ENCODE results near the gene CAPRIN1.
"Not testable (repeated sequence)": the region's sequence is repeated elsewhere in the genome, so short reads cannot be mapped to it uniquely, and the experiment has no call there.

The CAPRIN1 gene

DNA sequence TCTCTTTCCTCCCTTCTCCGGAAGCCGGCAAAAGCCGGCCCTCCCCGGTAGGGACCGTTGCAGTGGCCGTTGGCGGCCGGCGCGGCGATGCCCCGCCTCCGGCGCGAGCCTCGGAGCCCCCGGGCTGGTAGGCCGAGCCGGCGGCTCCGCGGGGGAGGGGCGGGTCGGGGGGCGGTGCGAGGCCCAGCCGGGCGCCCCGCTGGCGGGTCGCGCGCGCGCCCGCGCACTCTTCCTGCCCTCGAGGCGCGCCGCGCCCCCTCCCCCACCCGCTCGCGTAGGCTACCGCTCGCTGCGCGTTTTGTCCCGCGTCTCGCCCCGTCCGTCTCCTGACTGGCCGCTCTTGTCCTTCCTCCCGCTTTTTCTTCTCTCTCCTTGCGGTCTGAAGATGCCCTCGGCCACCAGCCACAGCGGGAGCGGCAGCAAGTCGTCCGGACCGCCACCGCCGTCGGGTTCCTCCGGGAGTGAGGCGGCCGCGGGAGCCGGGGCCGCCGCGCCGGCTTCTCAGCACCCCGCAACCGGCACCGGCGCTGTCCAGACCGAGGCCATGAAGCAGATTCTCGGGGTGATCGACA lies 591 bp downstream of the CAPRIN1 start:
- Histone ChIP-seq H3K79me2 (ENCODE audit: control insufficient read depth, insufficient read depth, low read length, poor library complexity) (peaks cover 25% of the 10 kb centered on the region), H3K27me3 (ENCODE audit: insufficient read depth, low read length) (no peaks in the 10 kb centered on the region), H2BK12ac (ENCODE audit: low read length) (no peak overlapping the region), H3K18ac (ENCODE audit: low read length) (peak overlapping the region; percentile 94), H3K79me1 (ENCODE audit: low read length) (peaks cover 23% of the 10 kb centered on the region), H4K8ac (ENCODE audit: low read depth, low read length) (peak overlapping the region; percentile 87), H3K36me3 (ENCODE audit: control insufficient read depth in 1 of 2, insufficient read depth in 2 of 2, low read length in 2 of 2) (peaks cover 5 to 9% of the 10 kb centered on the region in 2 experiments), H2BK5ac (ENCODE audit: low read depth, low read length, poor library complexity) (peak overlapping the region; percentile 91), H3K14ac (ENCODE audit: low read length) (peak overlapping the region; percentile 97), H3K9ac (ENCODE audit: low read length) (peak overlapping the region; percentile 87), H3K9me3 (ENCODE audit: insufficient read depth, low read depth, low read length) (no peaks in the 10 kb centered on the region), H3K23ac (ENCODE audit: low read length) (no peak overlapping the region), H3K4me3 (ENCODE audit: low read depth, low read length) (peak overlapping the region; percentile 89), H4K12ac (ENCODE audit: low read depth, low read length) (peak overlapping the region; percentile 87), H2BK120ac (ENCODE audit: insufficient read depth, low read length, poor library complexity) (peak overlapping the region; percentile 67), H3K4ac (ENCODE audit: low read depth, low read length) (peak overlapping the region; percentile 51), H3K4me2 (ENCODE audit: low read length) (peak overlapping the region; percentile 61), H4K91ac (ENCODE audit: low read depth, low read length) (peak overlapping the region; percentile 100), H3K4me1 (ENCODE audit: control insufficient read depth in 1 of 2, insufficient read depth in 2 of 2, low read length in 2 of 2) (peaks cover 0 to 4% of the 10 kb centered on the region in 2 experiments), H3K27ac (ENCODE audit: low read depth, low read length) (peak overlapping the region; percentile 100), H2AK5ac (ENCODE audit: low read length) (peak overlapping the region; percentile 95), H2AFZ (ENCODE audit: insufficient read depth, low read length, poor library complexity) (peak overlapping the region; percentile 37)
- no CpG with 5 or more reads among the region's 82 CpGs for WGBS (ENCODE audit: extremely low coverage, insufficient coverage, insufficient read length)
- DNase-seq, result peak; percentile 77 to 91

GRCh38 chr11:34052608-34053160 lies 1.2 kb downstream of the CAPRIN1 start:
- Histone ChIP-seq H4K91ac (ENCODE audit: low read depth, low read length) (peak overlapping the region; percentile 95), H2AFZ (ENCODE audit: insufficient read depth, low read length, poor library complexity) (peak overlapping the region; percentile 37), H2BK12ac (ENCODE audit: low read length) (no peak overlapping the region), H3K4me2 (ENCODE audit: low read length) (peak overlapping the region; percentile 61), H2BK5ac (ENCODE audit: low read depth, low read length, poor library complexity) (peak overlapping the region; percentile 91), H3K9me3 (ENCODE audit: insufficient read depth, low read depth, low read length) (no peaks in the 10 kb centered on the region), H3K4me1 (ENCODE audit: control insufficient read depth in 1 of 2, insufficient read depth in 2 of 2, low read length in 2 of 2) (peaks cover 0 to 4% of the 10 kb centered on the region in 2 experiments), H3K79me1 (ENCODE audit: low read length) (peaks cover 23% of the 10 kb centered on the region), H3K4ac (ENCODE audit: low read depth, low read length) (peak overlapping the region; percentile 51), H2BK120ac (ENCODE audit: insufficient read depth, low read length, poor library complexity) (peak overlapping the region; percentile 67), H3K9ac (ENCODE audit: low read length) (peak overlapping the region; percentile 86), H3K18ac (ENCODE audit: low read length) (peak overlapping the region; percentile 94), H3K36me3 (ENCODE audit: control insufficient read depth in 1 of 2, insufficient read depth in 2 of 2, low read length in 2 of 2) (peaks cover 5 to 9% of the 10 kb centered on the region in 2 experiments), H3K23ac (ENCODE audit: low read length) (no peak overlapping the region), H3K27ac (ENCODE audit: low read depth, low read length) (peak overlapping the region; percentile 100), H3K4me3 (ENCODE audit: low read depth, low read length) (peak overlapping the region; percentile 89), H3K14ac (ENCODE audit: low read length) (peak overlapping the region; percentile 97), H4K12ac (ENCODE audit: low read depth, low read length) (peak overlapping the region; percentile 87), H2AK5ac (ENCODE audit: low read length) (peak overlapping the region; percentile 95), H3K27me3 (ENCODE audit: insufficient read depth, low read length) (no peaks in the 10 kb centered on the region), H4K8ac (ENCODE audit: low read depth, low read length) (peak overlapping the region; percentile 87), H3K79me2 (ENCODE audit: control insufficient read depth, insufficient read depth, low read length, poor library complexity) (peaks cover 25% of the 10 kb centered on the region)
- peak in 1 of 2 donors; percentile 27 for DNase-seq
- no CpG with 5 or more reads among the region's 40 CpGs for WGBS (ENCODE audit: extremely low coverage, insufficient coverage, insufficient read length)

- peak overlapping the region; percentile 100 for H3K27ac ChIP-seq (ENCODE audit: low read depth, low read length)
- H3K27me3 ChIP-seq (ENCODE audit: insufficient read depth, low read length), result no peaks in the 10 kb centered on the region
Observed at GRCh38 chr11:34053161-34053686, 1.7 kb downstream of the CAPRIN1 start.

GRCh38 chr11:34054351-34054750 lies 2.8 kb downstream of the CAPRIN1 start:
- H3K9ac ChIP-seq (ENCODE audit: low read length); H2BK12ac ChIP-seq (ENCODE audit: low read length); H4K91ac ChIP-seq (ENCODE audit: low read depth, low read length); H3K18ac ChIP-seq (ENCODE audit: low read length); H2AFZ ChIP-seq (ENCODE audit: insufficient read depth, low read length, poor library complexity); H3K27ac ChIP-seq (ENCODE audit: low read depth, low read length); H3K4me3 ChIP-seq (ENCODE audit: low read depth, low read length); H2AK5ac ChIP-seq (ENCODE audit: low read length); DNase-seq; H3K4me1 ChIP-seq (ENCODE audit: control insufficient read depth in 1 of 2, insufficient read depth in 2 of 2, low read length in 2 of 2); H4K12ac ChIP-seq (ENCODE audit: low read depth, low read length); H3K27me3 ChIP-seq (ENCODE audit: insufficient read depth, low read length); H3K9me3 ChIP-seq (ENCODE audit: insufficient read depth, low read depth, low read length); H3K14ac ChIP-seq (ENCODE audit: low read length); H2BK5ac ChIP-seq (ENCODE audit: low read depth, low read length, poor library complexity); H3K23ac ChIP-seq (ENCODE audit: low read length); H4K8ac ChIP-seq (ENCODE audit: low read depth, low read length); H2BK120ac ChIP-seq (ENCODE audit: insufficient read depth, low read length, poor library complexity): not testable (repeated sequence)
- Histone ChIP-seq H3K4ac (ENCODE audit: low read depth, low read length) (peak overlapping the region; percentile 99), H3K4me2 (ENCODE audit: low read length) (peak overlapping the region; percentile 30), H3K79me1 (ENCODE audit: low read length) (peaks cover 23% of the 10 kb centered on the region), H3K79me2 (ENCODE audit: control insufficient read depth, insufficient read depth, low read length, poor library complexity) (peaks cover 28% of the 10 kb centered on the region), H3K36me3 (ENCODE audit: control insufficient read depth in 1 of 2, insufficient read depth in 2 of 2, low read length in 2 of 2) (peaks cover 5 to 12% of the 10 kb centered on the region in 2 experiments)
- no CpG with 5 or more reads among the region's 11 CpGs for WGBS (ENCODE audit: extremely low coverage, insufficient coverage, insufficient read length)

More at GRCh38 chr11:34053161-34053686, 1.7 kb downstream of the CAPRIN1 start:
- peak overlapping the region; percentile 95 for H2AK5ac ChIP-seq (ENCODE audit: low read length)
- peak overlapping the region; percentile 97 for H3K14ac ChIP-seq (ENCODE audit: low read length)
- no peak overlapping the region for H3K23ac ChIP-seq (ENCODE audit: low read length)
- H3K4ac ChIP-seq (ENCODE audit: low read depth, low read length), result peak overlapping the region; percentile 51
- H3K4me3 ChIP-seq (ENCODE audit: low read depth, low read length), result peak overlapping the region; percentile 89
- peaks cover 23% of the 10 kb centered on the region for H3K79me1 ChIP-seq (ENCODE audit: low read length)
- peaks cover 5 to 9% of the 10 kb centered on the region in 2 experiments for H3K36me3 ChIP-seq (ENCODE audit: control insufficient read depth in 1 of 2, insufficient read depth in 2 of 2, low read length in 2 of 2)
- H2BK5ac ChIP-seq (ENCODE audit: low read depth, low read length, poor library complexity), result peak overlapping the region; percentile 91
- H3K18ac ChIP-seq (ENCODE audit: low read length), result peak overlapping the region; percentile 4
- peak overlapping the region; percentile 70 for H2BK120ac ChIP-seq (ENCODE audit: insufficient read depth, low read length, poor library complexity)
- H2AFZ ChIP-seq (ENCODE audit: insufficient read depth, low read length, poor library complexity), result peak overlapping the region; percentile 27
- H3K9ac ChIP-seq (ENCODE audit: low read length), result peak overlapping the region; percentile 86
- no peaks in the 10 kb centered on the region for H3K9me3 ChIP-seq (ENCODE audit: insufficient read depth, low read depth, low read length)
- DNase-seq, result peak in 1 of 2 donors; percentile 43
- peak overlapping the region; percentile 95 for H4K91ac ChIP-seq (ENCODE audit: low read depth, low read length)
- H3K4me1 ChIP-seq (ENCODE audit: control insufficient read depth in 1 of 2, insufficient read depth in 2 of 2, low read length in 2 of 2), result peaks cover 0 to 4% of the 10 kb centered on the region in 2 experiments
- peak overlapping the region; percentile 61 for H3K4me2 ChIP-seq (ENCODE audit: low read length)
- WGBS (ENCODE audit: extremely low coverage, insufficient coverage, insufficient read length), result no CpG with 5 or more reads among the region's 24 CpGs
- peak overlapping the region; percentile 87 for H4K12ac ChIP-seq (ENCODE audit: low read depth, low read length)
- H3K79me2 ChIP-seq (ENCODE audit: control insufficient read depth, insufficient read depth, low read length, poor library complexity), result peaks cover 26% of the 10 kb centered on the region
- peak overlapping the region; percentile 72 for H4K8ac ChIP-seq (ENCODE audit: low read depth, low read length)
- no peak overlapping the region for H2BK12ac ChIP-seq (ENCODE audit: low read length)
